HEK293 (cell line): ENCODE results near the gene NOL4L.

Source experiments
- ZFHX2 ChIP-seq: fragments of 450-650 bp; formaldehyde crosslinking; conservative IDR thresholded peaks from 2 replicates; pipeline ENCODE4 v1.5.1; 2016; ENCODE audit warnings: missing biosample characterization, missing genetic modification characterization
- ZNF138 ChIP-seq: fragments of 450-650 bp; formaldehyde crosslinking; IDR thresholded peaks from 2 replicates; pipeline ENCODE4 v1.5.1; 2016; ENCODE audit warnings: missing biosample characterization, missing genetic modification characterization, borderline replicate concordance
- ZNF175 ChIP-seq: fragments of 450-650 bp; formaldehyde crosslinking; IDR thresholded peaks from 2 replicates; pipeline ENCODE4 v1.5.1; 2016; ENCODE audit warnings: missing biosample characterization, missing genetic modification characterization
- ZNF184 ChIP-seq: fragments of 450-650 bp; IDR thresholded peaks from 2 replicates; pipeline ENCODE4 v1.5.1; 2018; ENCODE audit warnings: missing biosample characterization, mild to moderate bottlenecking, missing genetic modification characterization
- ZNF274 ChIP-seq, 2 experiments: fragments of 200-500 bp in 1 of 2; fragments of 450-650 bp in 1 of 2; sonication (Bioruptor generic) in 1 of 2; formaldehyde crosslinking in 1 of 2; IDR thresholded peaks; 2 replicates each; pipeline versions ENCODE4 v1.5.1 to v1.6.1; 2014 to 2016; ENCODE audit warnings: borderline replicate concordance in 1 of 2, inconsistent platforms in 1 of 2, low read length in 1 of 2, missing biosample characterization in 1 of 2, missing genetic modification characterization in 1 of 2
- ZNF501 ChIP-seq: fragments of 450-650 bp; formaldehyde crosslinking; IDR thresholded peaks from 2 replicates; pipeline ENCODE4 v1.5.1; 2016; ENCODE audit warnings: missing biosample characterization, missing genetic modification characterization
- TF ChIP-seq, protein P1 (sequence below): fragments of 450-650 bp; formaldehyde crosslinking; IDR thresholded peaks from 2 replicates; pipeline ENCODE4 v1.5.1; 2016; ENCODE audit warnings: missing biosample characterization, missing genetic modification characterization

DNA sequence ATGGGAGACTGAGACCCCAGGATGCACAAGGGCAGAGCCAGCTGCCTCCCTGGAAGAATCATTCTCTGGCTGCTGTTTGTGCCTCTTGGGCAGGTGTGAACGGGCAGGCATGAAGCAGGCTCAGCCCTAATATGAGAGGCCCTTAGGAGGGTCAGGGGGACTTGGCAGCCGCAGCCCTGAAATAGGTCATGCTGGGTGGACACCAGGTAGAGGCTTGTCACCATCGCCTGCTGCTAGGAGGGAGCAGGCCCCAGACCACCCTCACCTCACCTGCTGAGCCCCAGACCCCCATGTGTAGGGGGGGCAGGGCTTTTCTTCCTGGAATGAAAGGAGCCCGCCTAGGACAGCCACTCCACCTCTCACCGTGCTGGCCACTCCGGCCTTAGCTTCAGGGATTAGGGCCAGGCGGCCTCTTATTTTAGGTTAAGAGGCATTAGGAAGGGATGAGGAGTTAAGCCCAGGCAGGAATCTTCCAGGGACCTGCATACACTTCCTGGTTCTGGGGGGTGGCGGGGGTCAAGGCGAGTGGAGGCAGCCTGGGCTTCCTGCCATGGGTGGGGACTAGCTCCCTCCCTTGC lies 134.6 kb downstream of the NOL4L start:
- TF ChIP-seq, protein P1, sequence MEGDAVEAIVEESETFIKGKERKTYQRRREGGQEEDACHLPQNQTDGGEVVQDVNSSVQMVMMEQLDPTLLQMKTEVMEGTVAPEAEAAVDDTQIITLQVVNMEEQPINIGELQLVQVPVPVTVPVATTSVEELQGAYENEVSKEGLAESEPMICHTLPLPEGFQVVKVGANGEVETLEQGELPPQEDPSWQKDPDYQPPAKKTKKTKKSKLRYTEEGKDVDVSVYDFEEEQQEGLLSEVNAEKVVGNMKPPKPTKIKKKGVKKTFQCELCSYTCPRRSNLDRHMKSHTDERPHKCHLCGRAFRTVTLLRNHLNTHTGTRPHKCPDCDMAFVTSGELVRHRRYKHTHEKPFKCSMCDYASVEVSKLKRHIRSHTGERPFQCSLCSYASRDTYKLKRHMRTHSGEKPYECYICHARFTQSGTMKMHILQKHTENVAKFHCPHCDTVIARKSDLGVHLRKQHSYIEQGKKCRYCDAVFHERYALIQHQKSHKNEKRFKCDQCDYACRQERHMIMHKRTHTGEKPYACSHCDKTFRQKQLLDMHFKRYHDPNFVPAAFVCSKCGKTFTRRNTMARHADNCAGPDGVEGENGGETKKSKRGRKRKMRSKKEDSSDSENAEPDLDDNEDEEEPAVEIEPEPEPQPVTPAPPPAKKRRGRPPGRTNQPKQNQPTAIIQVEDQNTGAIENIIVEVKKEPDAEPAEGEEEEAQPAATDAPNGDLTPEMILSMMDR (tag by site-specific recombination): no peak
- TF ChIP-seq ZNF138 (tag by site-specific recombination) (no peak), ZNF501 (no peak), ZNF175 (tag by site-specific recombination) (no peak), ZNF184 (tag by site-specific recombination) (no peak), ZFHX2 (tag by site-specific recombination) (no peak), ZNF274 (IDR thresholded peaks at IDR 0.05; ENCODE audit: low read length) (no peak), ZNF274 (tag by site-specific recombination; IDR thresholded peaks at IDR 0.05; ENCODE audit: borderline replicate concordance) (no peak)
